Measurements from ENCODE around the gene RNGTT. TPM values are rescaled to one million over a fixed set of nuclear protein-coding genes. Genes with fewer than 3 reads are reported as not detected.
A peak's percentile ranks its signal among the peaks of the same experiment; 100 is the strongest.

The RNGTT gene
- total RNA-seq, 1 experiment from 2014 or later: 15.7 TPM

DNA sequence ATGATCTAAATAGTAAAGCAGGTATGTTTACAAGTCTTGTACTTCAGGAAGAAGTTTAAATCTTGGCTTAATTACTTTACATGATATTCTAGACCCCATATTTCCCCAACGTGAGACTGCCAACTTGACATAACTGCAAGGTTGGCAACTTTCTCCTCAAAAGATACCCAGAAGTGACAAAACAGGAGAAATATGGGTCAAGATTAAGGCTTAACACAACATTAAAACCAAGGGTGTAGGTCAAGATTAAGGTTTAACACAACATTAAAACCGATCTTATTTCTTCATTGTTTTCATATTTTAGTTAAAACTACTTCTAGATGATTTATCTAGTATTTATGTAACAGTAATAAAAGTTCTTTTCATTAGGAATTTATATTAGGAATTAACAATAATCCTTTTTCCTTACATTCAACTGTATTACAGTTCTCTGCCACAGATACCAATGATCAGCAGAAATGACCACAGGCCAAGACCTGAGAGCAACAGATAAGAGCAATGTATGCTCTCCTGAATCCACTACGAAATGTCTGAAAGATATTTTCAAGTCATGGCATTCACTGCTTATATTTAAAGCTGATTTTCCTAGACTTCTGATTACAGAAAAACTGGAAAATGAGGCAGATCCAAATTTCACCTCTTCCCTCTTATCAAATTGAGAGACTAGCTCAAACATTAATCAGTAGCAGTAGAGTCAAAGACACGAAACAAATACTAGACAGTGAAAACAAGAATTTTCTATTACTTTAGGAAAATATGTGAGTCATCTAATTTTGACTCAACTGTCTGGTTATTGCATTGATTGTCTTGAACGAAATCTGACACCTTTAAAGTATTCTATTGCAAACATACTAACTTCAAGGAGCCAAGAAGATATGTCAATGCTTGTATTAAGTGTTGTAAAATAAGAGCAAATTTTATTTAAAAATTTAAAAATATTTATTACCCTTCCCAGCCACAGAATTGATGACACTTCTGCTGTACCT, 72.3 kb downstream of the RNGTT start:
- ChIA-PET CTCF (interaction anchor here (0.5 kb wide), 1 partner anchor 9 kb away, joined by 3 read pairs; no protein-coding TSS in a partner anchor), POLR2A (ENCODE audit: unreplicated experiment) (no interaction called here)
- Histone ChIP-seq H3K9ac (ENCODE audit: low read length) (no peak overlapping the region), H3K9me3 (ENCODE audit: low read length) (no peaks in the 10 kb centered on the region), H4K20me1 (ENCODE audit: low read length) (no peaks in the 10 kb centered on the region), H3K4me3 (ENCODE audit: low read length) (no peak overlapping the region), H3K4me1 (ENCODE audit: insufficient read depth, low read length) (peaks cover 8% of the 10 kb centered on the region; the same call in 1 of the 2 replicates), H3K36me3 (ENCODE audit: low read depth, low read length) (peaks cover 5% of the 10 kb centered on the region; the same call in 1 of the 2 replicates), H3F3A (ENCODE audit: low read length, unreplicated experiment) (no peaks in the 10 kb centered on the region), H3K79me2 (ENCODE audit: low read length) (no peaks in the 10 kb centered on the region), H3K4me2 (ENCODE audit: low read length) (no peak overlapping the region), H3K27ac (ENCODE audit: low read length) (no peak overlapping the region), H3K27me3 (ENCODE audit: low read length) (no peaks in the 10 kb centered on the region), H2AFZ (ENCODE audit: low read length) (no peak overlapping the region), H3K9me2 (replicated peaks; ENCODE audit: low read length) (no peaks in the 10 kb centered on the region)
- DNase-seq: peak; percentile 33
- intact Hi-C loops (cut with micrococcal nuclease): no loop called here
- TF ChIP-seq EZH2phosphoT487 (IDR thresholded peaks at IDR 0.05; ENCODE audit: borderline replicate concordance, low read length) (no peak), CTCF (conservative IDR thresholded peaks at IDR 0.05; ENCODE audit: low read depth, low read length) (no peak), EZH2 (IDR thresholded peaks at IDR 0.05; ENCODE audit: low read length, unreplicated experiment) (no peak)
- BruUV-seq (replicated peaks): no TSS peak
- peak; percentile 61; the same call in 1 of the 2 replicates for ATAC-seq

DNA sequence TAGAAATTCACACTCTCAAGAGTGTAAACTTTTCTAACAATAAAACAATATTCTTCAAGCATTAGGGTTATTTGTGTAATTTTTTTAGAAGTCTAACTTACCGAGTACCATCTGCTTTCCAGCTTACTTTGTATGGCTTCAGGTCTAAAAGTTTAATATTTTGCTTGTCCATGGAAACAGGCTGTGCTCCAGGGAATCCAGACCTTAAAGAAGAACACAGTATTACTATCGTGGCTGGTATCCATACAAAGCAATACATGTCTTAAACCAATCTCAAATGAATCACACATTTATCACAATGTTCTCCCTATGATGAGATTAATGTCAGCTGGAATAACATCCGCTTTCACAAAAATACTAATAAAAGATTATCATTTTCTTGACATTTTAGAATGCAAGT, 73.0 kb downstream of the RNGTT start:
- DNase-seq: no peak
- H2AFZ ChIP-seq (ENCODE audit: low read length): no peak overlapping the region
- POLR2A ChIA-PET (ENCODE audit: unreplicated experiment): no interaction called here
- H3K4me1 ChIP-seq (ENCODE audit: insufficient read depth, low read length): peaks cover 8% of the 10 kb centered on the region; the same call in 1 of the 2 replicates
- ATAC-seq: no peak
- TF ChIP-seq CTCF (conservative IDR thresholded peaks at IDR 0.05; ENCODE audit: low read depth, low read length): no peak
- TF ChIP-seq EZH2 (IDR thresholded peaks at IDR 0.05; ENCODE audit: low read length, unreplicated experiment): no peak
- TF ChIP-seq EZH2phosphoT487 (IDR thresholded peaks at IDR 0.05; ENCODE audit: borderline replicate concordance, low read length): no peak
- no peak overlapping the region for H3K4me3 ChIP-seq (ENCODE audit: low read length)
- no peaks in the 10 kb centered on the region for H4K20me1 ChIP-seq (ENCODE audit: low read length)
- H3K9me2 ChIP-seq (replicated peaks; ENCODE audit: low read length): no peaks in the 10 kb centered on the region
- H3K79me2 ChIP-seq (ENCODE audit: low read length): no peaks in the 10 kb centered on the region
- H3K9me3 ChIP-seq (ENCODE audit: low read length): no peaks in the 10 kb centered on the region
- BruUV-seq (replicated peaks): no TSS peak
- H3F3A ChIP-seq (ENCODE audit: low read length, unreplicated experiment): no peaks in the 10 kb centered on the region
- H3K27ac ChIP-seq (ENCODE audit: low read length): no peak overlapping the region
- H3K9ac ChIP-seq (ENCODE audit: low read length): no peak overlapping the region
- H3K4me2 ChIP-seq (ENCODE audit: low read length): no peak overlapping the region
- H3K36me3 ChIP-seq (ENCODE audit: low read depth, low read length): peaks cover 6% of the 10 kb centered on the region; the same call in 1 of the 2 replicates
- intact Hi-C loops (cut with micrococcal nuclease): no loop called here
- CTCF ChIA-PET: no interaction called here
- H3K27me3 ChIP-seq (ENCODE audit: low read length): no peaks in the 10 kb centered on the region

GRCh38 chr6:88884361-88884760, 79.1 kb downstream of the RNGTT start:
- Histone ChIP-seq H3K9ac (ENCODE audit: low read length) (no peak overlapping the region), H4K20me1 (ENCODE audit: low read length) (no peaks in the 10 kb centered on the region), H3K4me1 (ENCODE audit: insufficient read depth, low read length) (no peaks in the 10 kb centered on the region), H3K79me2 (ENCODE audit: low read length) (no peaks in the 10 kb centered on the region), H3K4me3 (ENCODE audit: low read length) (no peak overlapping the region), H3K27me3 (ENCODE audit: low read length) (no peaks in the 10 kb centered on the region), H3K9me2 (replicated peaks; ENCODE audit: low read length) (no peaks in the 10 kb centered on the region), H3F3A (ENCODE audit: low read length, unreplicated experiment) (no peaks in the 10 kb centered on the region), H3K4me2 (ENCODE audit: low read length) (no peak overlapping the region), H2AFZ (ENCODE audit: low read length) (no peak overlapping the region), H3K27ac (ENCODE audit: low read length) (no peak overlapping the region), H3K36me3 (ENCODE audit: low read depth, low read length) (peaks cover 6% of the 10 kb centered on the region; the same call in 1 of the 2 replicates), H3K9me3 (ENCODE audit: low read length) (no peaks in the 10 kb centered on the region)
- TF ChIP-seq EZH2phosphoT487 (IDR thresholded peaks at IDR 0.05; ENCODE audit: borderline replicate concordance, low read length) (no peak), CTCF (conservative IDR thresholded peaks at IDR 0.05; ENCODE audit: low read depth, low read length) (no peak), EZH2 (IDR thresholded peaks at IDR 0.05; ENCODE audit: low read length, unreplicated experiment) (no peak)
- ChIA-PET CTCF (no interaction called here), POLR2A (ENCODE audit: unreplicated experiment) (no interaction called here)
- no TSS peak for BruUV-seq (replicated peaks)
- intact Hi-C loops (cut with micrococcal nuclease): no loop called here
- no peak for DNase-seq
- ATAC-seq: no peak

Data from PC-3 (cell line).